SK-N-SH (cell line): ENCODE results near the gene PXDC1. TPM values are rescaled to one million over a fixed set of nuclear protein-coding genes. Genes with fewer than 3 reads are reported as not detected.

Source experiments
- CTCF ChIA-PET: fragments of 300-600, 350-600 bp; formaldehyde crosslinking; extraction: SDS; loops from one replicate; lab custom pipeline; 2021; lab: Yijun Ruan, JAX
- POLR2A ChIA-PET: fragments of 350-600 bp; sonication (Branson Sonifier 250); formaldehyde crosslinking; extraction: SDS; loops from one replicate; lab custom pipeline; 2020; ENCODE audit warnings: antibody characterized with exemption, inconsistent platforms; lab: Yijun Ruan, JAX
- DNase-seq: peaks from one replicate; pipeline ENCODE4 v3.0.0; 2012
- H2AFZ ChIP-seq: fragments of 200-600 bp; sonication (generic); 2 replicates; pipeline ENCODE4 v1.8.1; 2016; ENCODE audit warnings: antibody characterized with exemption, mild to moderate bottlenecking, low read depth
- H3F3A ChIP-seq: fragments of 200-600 bp; sonication (generic); replicated peaks from 2 replicates; pipeline ENCODE3; 2016; ENCODE audit warnings: antibody characterized with exemption, mild to moderate bottlenecking; ENCODE audit not compliant: insufficient read depth
- H3K27ac ChIP-seq, 2 experiments: fragments of 200-500 bp in 1 of 2; fragments of 200-600 bp in 1 of 2; sonication (Bioruptor generic) in 1 of 2; sonication (generic), shearing (Covaris generic) in 1 of 2; 2 replicates each; pipeline versions ENCODE4 v1.5.1 to v1.6.1; 2014 to 2016; ENCODE audit warnings: low read depth in 2 of 2, inconsistent platforms in 1 of 2, low read length in 1 of 2, mild to moderate bottlenecking in 1 of 2, mixed read lengths in 1 of 2
- H3K27me3 ChIP-seq: fragments of 200-600 bp; sonication (generic), shearing (Covaris generic); 2 replicates; pipeline ENCODE4 v1.6.1; 2016; ENCODE audit warnings: mixed run types; ENCODE audit not compliant: insufficient read depth
- H3K36me3 ChIP-seq, 2 experiments: fragments of 200-500 bp in 1 of 2; fragments of 200-600 bp in 1 of 2; sonication (Bioruptor generic) in 1 of 2; sonication (generic) in 1 of 2; replicated peaks in 1 of 2; 2 replicates each; pipeline versions ENCODE3 to v1.5.1; 2014 to 2016; ENCODE audit warnings: low read length in 1 of 2, mild to moderate bottlenecking in 1 of 2; ENCODE audit not compliant: insufficient read depth in 2 of 2, control insufficient read depth in 1 of 2
- H3K4me1 ChIP-seq, 2 experiments: fragments of 200-500 bp in 1 of 2; fragments of 200-600 bp in 1 of 2; sonication (Bioruptor generic) in 1 of 2; sonication (generic), shearing (Covaris generic) in 1 of 2; 2 replicates each; pipeline versions ENCODE4 v1.5.1 to v1.6.1; 2014 to 2016; ENCODE audit warnings: low read depth in 1 of 2, low read length in 1 of 2, mixed run types in 1 of 2; ENCODE audit not compliant: insufficient read depth in 2 of 2, control insufficient read depth in 1 of 2
- H3K4me2 ChIP-seq: fragments of 200-600 bp; sonication (generic), shearing (Covaris generic); 2 replicates; pipeline ENCODE4 v1.6.1; 2017; ENCODE audit warnings: mixed run types
- H3K4me3 ChIP-seq, 2 experiments: fragments of 200-500 bp in 1 of 2; fragments of 200-600 bp in 1 of 2; sonication (Bioruptor generic) in 1 of 2; sonication (generic), shearing (Covaris generic) in 1 of 2; 2 replicates each; pipeline versions ENCODE4 v1.5.1 to v1.8.1; 2014 to 2016; ENCODE audit warnings: low read depth in 2 of 2, inconsistent platforms in 1 of 2, low read length in 1 of 2, mild to moderate bottlenecking in 1 of 2, mixed read lengths in 1 of 2, moderate library complexity in 1 of 2
- H3K79me2 ChIP-seq: fragments of 200-600 bp; sonication (generic); 2 replicates; pipeline ENCODE4 v1.8.1; 2017; ENCODE audit warnings: mild to moderate bottlenecking; ENCODE audit not compliant: insufficient read depth
- H3K9ac ChIP-seq: fragments of 200-600 bp; sonication (generic); 2 replicates; pipeline ENCODE4 v1.6.1; 2017; ENCODE audit warnings: mixed run types
- H3K9me2 ChIP-seq: fragments of 200-600 bp; sonication (generic); 2 replicates; pipeline ENCODE4 v1.6.1; 2017; ENCODE audit warnings: mixed run types
- H3K9me3 ChIP-seq: fragments of 200-600 bp; sonication (generic); 2 replicates; pipeline ENCODE4 v1.6.1; 2017; ENCODE audit warnings: mixed run types, mild to moderate bottlenecking, moderate library complexity
- H4K20me1 ChIP-seq: fragments of 200-600 bp; sonication (generic); 2 replicates; pipeline ENCODE4 v1.6.1; 2017; ENCODE audit warnings: mild to moderate bottlenecking, mixed run types; ENCODE audit not compliant: insufficient read depth
- ELF1 ChIP-seq: IDR thresholded peaks from 2 replicates; pipeline ENCODE4 v1.4.0; 2012
- EP300 ChIP-seq, 2 experiments: IDR thresholded peaks; 2 replicates each; pipeline versions ENCODE4 v1.4.0 to v1.6.1; 2012; ENCODE audit warnings: borderline replicate concordance in 1 of 2, low read depth in 1 of 2, low read length in 1 of 2
- FOSL2 ChIP-seq: IDR thresholded peaks from 2 replicates; pipeline ENCODE4 v1.4.0; 2012; ENCODE audit warnings: low read depth, mild to moderate bottlenecking, moderate library complexity, borderline replicate concordance
- GABPA ChIP-seq: IDR thresholded peaks from 2 replicates; pipeline ENCODE4 v1.4.0; 2012; ENCODE audit warnings: low read depth, mild to moderate bottlenecking
- JUND ChIP-seq: IDR thresholded peaks from 2 replicates; pipeline ENCODE4 v1.4.0; 2012
- MEF2A ChIP-seq: IDR thresholded peaks from 2 replicates; pipeline ENCODE4 v1.4.0; 2012; ENCODE audit warnings: low read depth, borderline replicate concordance
- NFIC ChIP-seq: IDR thresholded peaks from 2 replicates; pipeline ENCODE4 v1.4.0; 2012; ENCODE audit warnings: borderline replicate concordance
- PBX3 ChIP-seq: IDR thresholded peaks from 2 replicates; pipeline ENCODE4; 2012
- POLR2AphosphoS5 ChIP-seq: IDR thresholded peaks from 2 replicates; pipeline ENCODE4 v1.6.1; 2012; ENCODE audit warnings: low read depth, low read length
- RCOR1 ChIP-seq: fragments of 150-350 bp; IDR thresholded peaks from 2 replicates; pipeline ENCODE4 v1.6.1; 2017; ENCODE audit warnings: antibody characterized with exemption, low read length
- RFX5 ChIP-seq: IDR thresholded peaks from 2 replicates; pipeline ENCODE4 v1.6.1; 2012; ENCODE audit warnings: mild to moderate bottlenecking, improper control_type of control experiment, low read length
- SIN3A ChIP-seq: IDR thresholded peaks from 2 replicates; pipeline ENCODE4 v1.6.1; 2012; ENCODE audit warnings: low read depth, mild to moderate bottlenecking, low read length, moderate library complexity, borderline replicate concordance
- SMC3 ChIP-seq: IDR thresholded peaks from 2 replicates; pipeline ENCODE4 v1.6.1; 2012; ENCODE audit warnings: low read depth, low read length, improper control_type of control experiment
- TCF12 ChIP-seq: IDR thresholded peaks from 2 replicates; pipeline ENCODE4 v1.4.0; 2012
- USF2 ChIP-seq: fragments of 150-350 bp; IDR thresholded peaks from 2 replicates; pipeline ENCODE4 v1.6.1; 2017; ENCODE audit warnings: antibody characterized with exemption, low read length, low read depth, borderline replicate concordance
- ZBTB33 ChIP-seq: IDR thresholded peaks from 2 replicates; pipeline ENCODE4 v1.4.0; 2012; ENCODE audit warnings: low read depth, borderline replicate concordance
- WGBS: methylation state at CpG from one replicate; pipeline ENCODE4 v1.1.6; 2017; ENCODE audit warnings: low lambda C conversion rate; 5-methylcytosine and 5-hydroxymethylcytosine counted together
- polyA plus RNA-seq, 3 experiments: library from polyadenylated mRNA; depleted of rRNA; stranded (reverse); fragments of >200 nt; gene quantifications; 2 replicates each; pipeline ENCODE4 v1.2.3, GENCODE V29; 2012

The PXDC1 gene
- polyA plus RNA-seq, 1 of the 3 experiments (the other 2 are of a cell fraction): 14.1 TPM

- H3K4me2 ChIP-seq: no peak overlapping the region
- no peak overlapping the region for H3K27ac ChIP-seq
- ChIA-PET POLR2A (no interaction called here), CTCF (no interaction called here)
- 97% methylated on average over 10 of the region's 15 CpGs for WGBS
- H3K36me3 ChIP-seq: no peaks in the 10 kb centered on the region
- H3K9ac ChIP-seq: no peak overlapping the region
- H2AFZ ChIP-seq: no peak overlapping the region
- H3K4me3 ChIP-seq: no peak overlapping the region
- no peaks in the 10 kb centered on the region for H3K79me2 ChIP-seq
- peaks cover 29% of the 10 kb centered on the region for H3F3A ChIP-seq
- no peaks in the 10 kb centered on the region for H3K9me2 ChIP-seq
- no peaks in the 10 kb centered on the region for H3K9me3 ChIP-seq
- H4K20me1 ChIP-seq: no peaks in the 10 kb centered on the region
- peaks cover 6 to 8% of the 10 kb centered on the region in 2 experiments; a peak in 3 of 4 replicates for H3K4me1 ChIP-seq
- DNase-seq: no peak
- no peaks in the 10 kb centered on the region for H3K27me3 ChIP-seq
- no peak for TF ChIP-seq SIN3A
Measured at GRCh38 chr6:3762359-3762758, 10.8 kb upstream of the PXDC1 start.

GRCh38 chr6:3761989-3762270 is 10.4 kb upstream of the PXDC1 start:
- ChIA-PET CTCF (no interaction called here), POLR2A (no interaction called here)
- Histone ChIP-seq H3K27me3 (no peaks in the 10 kb centered on the region), H3K27ac (no peak overlapping the region), H3K4me3 (no peak overlapping the region), H3K9me3 (no peaks in the 10 kb centered on the region), H3K36me3 (no peaks in the 10 kb centered on the region), H4K20me1 (no peaks in the 10 kb centered on the region), H3K79me2 (no peaks in the 10 kb centered on the region), H3K9me2 (no peaks in the 10 kb centered on the region), H2AFZ (no peak overlapping the region), H3K9ac (no peak overlapping the region), H3K4me2 (no peak overlapping the region), H3F3A (peaks cover 27% of the 10 kb centered on the region), H3K4me1 (peaks cover 6 to 8% of the 10 kb centered on the region in 2 experiments; a peak in 3 of 4 replicates)
- WGBS: 93% methylated on average over 8 of the region's 8 CpGs
- TF ChIP-seq FOSL2: no peak
- TF ChIP-seq NFIC: no peak
- TF ChIP-seq RCOR1: no peak
- no peak for TF ChIP-seq MEF2A
- no peak for TF ChIP-seq PBX3
- DNase-seq: no peak

- Histone ChIP-seq H3K9ac (peak overlapping the region; percentile 9; the same call in 1 of the 2 replicates), H2AFZ (peak overlapping the region; percentile 39; the same call in 1 of the 2 replicates), H4K20me1 (no peaks in the 10 kb centered on the region), H3K27ac (peak overlapping the region; percentile 25 to 62; a peak in 3 of 4 replicates), H3K27me3 (no peaks in the 10 kb centered on the region), H3K36me3 (no peaks in the 10 kb centered on the region), H3K4me3 (no peak overlapping the region), H3F3A (peaks cover 28% of the 10 kb centered on the region), H3K9me3 (no peaks in the 10 kb centered on the region), H3K4me1 (peaks cover 0 to 4% of the 10 kb centered on the region in 2 experiments; a peak in 1 of 4 replicates), H3K4me2 (peak overlapping the region; percentile 43; the same call in 1 of the 2 replicates), H3K79me2 (no peaks in the 10 kb centered on the region), H3K9me2 (no peaks in the 10 kb centered on the region)
- 60% methylated on average over 6 of the region's 6 CpGs for WGBS
- ChIA-PET CTCF (interaction anchor here (1.2 to 3.3 kb wide), 2 partner anchors 10 to 173 kb away, joined by 3 to 12 read pairs; no protein-coding TSS in a partner anchor), POLR2A (no interaction called here)
- no peak for TF ChIP-seq EP300 (IDR thresholded peaks at IDR 0.05; ENCODE audit: borderline replicate concordance in 1 of 2, low read depth in 1 of 2, low read length in 1 of 2)
- TF ChIP-seq GABPA: no peak
- TF ChIP-seq FOSL2: peak; percentile 55; the same call in 1 of the 2 replicates
- peak; percentile 57 for TF ChIP-seq TCF12
- TF ChIP-seq ELF1: no peak
- no peak for TF ChIP-seq ZBTB33
- TF ChIP-seq RFX5: no peak
- peak; percentile 44; the same call in 1 of the 2 replicates for TF ChIP-seq NFIC
- peak; percentile 77 for TF ChIP-seq PBX3
- no peak for TF ChIP-seq USF2
- no peak for TF ChIP-seq POLR2AphosphoS5
- peak; percentile 49 for TF ChIP-seq JUND
- TF ChIP-seq SMC3: no peak
- no peak for DNase-seq
Measured at GRCh38 chr6:3759646-3760232, 8.2 kb upstream of the PXDC1 start.
